ENCODE measurements around the gene TRAPPC14. TPM values are rescaled to one million over a fixed set of nuclear protein-coding genes. Genes with fewer than 3 reads are reported as not detected.
"Not testable (repeated sequence)": the region's sequence is repeated elsewhere in the genome, so short reads cannot be mapped to it uniquely, and the experiment has no call there.

TRAPPC14 gene
- total RNA-seq = 100 to 1,000 TPM in 1 of 4 donors, 10 to 100 TPM in 3; 57.6 to 123 (median 69.8) TPM

- Histone ChIP-seq H3K36me3 (peaks cover 0 to 27% (median 0%) of the 10 kb centered on the region in 3 donors), H3K27ac (peak within 1 kb of the TSS; percentile 77 to 95 (median 86)), H3K27me3 (no peaks in the 10 kb centered on the region), H3K9me3 (no peaks in the 10 kb centered on the region), H3K4me3 (peak within 1 kb of the TSS; percentile 80 to 95 (median 84)), H3K4me1 (peaks cover 0 to 50% (median 13%) of the 10 kb centered on the region in 4 donors)
- TF ChIP-seq CTCF (IDR thresholded peaks at IDR 0.05) (peak in 2 of 6 experiments; percentile 7 to 16), POLR2A (IDR thresholded peaks at IDR 0.05) (peak; percentile 49 to 61)
- DNase-seq = peak; percentile 95 to 97 (median 96)
Measured at GRCh38 chr7:100158229-100159098, at the start of gene TRAPPC14. Gene TRAPPC14 (minus strand): TSS chr7:100158723. CDS start chr7:100158499, 224 bp downstream.

- no peak for DNase-seq
- H3K36me3 ChIP-seq = no peaks in the 10 kb centered on the region
- no peak overlapping the region for H3K4me3 ChIP-seq
- H3K9me3 ChIP-seq = no peaks in the 10 kb centered on the region
- H3K27ac ChIP-seq = no peak overlapping the region
- peaks cover 0 to 8% (median 0%) of the 10 kb centered on the region in 4 donors for H3K4me1 ChIP-seq
- TF ChIP-seq POLR2A (IDR thresholded peaks at IDR 0.05) (no peak), CTCF (IDR thresholded peaks at IDR 0.05) (no peak)
- no peaks in the 10 kb centered on the region for H3K27me3 ChIP-seq
Measured at GRCh38 chr7:100204454-100204853, 45.9 kb upstream of the TRAPPC14 start.

- TF ChIP-seq CTCF (IDR thresholded peaks at IDR 0.05) = no peak
- no peak for TF ChIP-seq POLR2A (IDR thresholded peaks at IDR 0.05)
- Histone ChIP-seq H3K27me3 (no peaks in the 10 kb centered on the region), H3K27ac (peak overlapping the region in 1 of 4 donors; percentile 49), H3K4me1 (no peaks in the 10 kb centered on the region), H3K9me3 (no peaks in the 10 kb centered on the region), H3K36me3 (no peaks in the 10 kb centered on the region), H3K4me3 (no peak overlapping the region)
- DNase-seq = peak in 2 of 3 donors; percentile 72 to 73
Measured at GRCh38 chr7:100200693-100201092, 42.2 kb upstream of the TRAPPC14 start.

GRCh38 chr7:100198266-100198665 lies 39.7 kb upstream of the TRAPPC14 start:
- H3K4me1 ChIP-seq = no peaks in the 10 kb centered on the region
- no peaks in the 10 kb centered on the region for H3K27me3 ChIP-seq
- H3K36me3 ChIP-seq = no peaks in the 10 kb centered on the region
- H3K27ac ChIP-seq = no peak overlapping the region
- H3K4me3 ChIP-seq = no peak overlapping the region
- TF ChIP-seq POLR2A (IDR thresholded peaks at IDR 0.05) (no peak), CTCF (IDR thresholded peaks at IDR 0.05) (no peak)
- H3K9me3 ChIP-seq = no peaks in the 10 kb centered on the region
- DNase-seq = no peak

GRCh38 chr7:100195901-100196322 lies 37.4 kb upstream of the TRAPPC14 start:
- not testable (repeated sequence) for DNase-seq, H3K27me3 ChIP-seq
- peak overlapping the region in 1 of 4 donors; percentile 65 for H3K27ac ChIP-seq

GRCh38 chr7:100195222-100195621 lies 36.7 kb upstream of the TRAPPC14 start:
- DNase-seq = no peak
- Histone ChIP-seq H3K36me3 (no peaks in the 10 kb centered on the region), H3K27me3 (no peaks in the 10 kb centered on the region), H3K4me3 (no peak overlapping the region), H3K27ac (peak overlapping the region in 1 of 4 donors; percentile 55), H3K9me3 (no peaks in the 10 kb centered on the region), H3K4me1 (no peaks in the 10 kb centered on the region)
- TF ChIP-seq CTCF (IDR thresholded peaks at IDR 0.05) = no peak
- TF ChIP-seq POLR2A (IDR thresholded peaks at IDR 0.05) = no peak

More at GRCh38 chr7:100195901-100196322, 37.4 kb upstream of the TRAPPC14 start:
- H3K9me3 ChIP-seq, H3K4me3 ChIP-seq, H3K4me1 ChIP-seq, H3K36me3 ChIP-seq: not testable (repeated sequence)
